ENCODE data around the gene PPP1R37. TPM values are rescaled to one million over a fixed set of nuclear protein-coding genes. Genes with fewer than 3 reads are reported as not detected.

Gene PPP1R37
- total and polyA plus RNA-seq, 4 experiments from 2014 or later = 0.31 to 26.2 (median 13.3) TPM

- H3K4me1 Mint-ChIP-seq = peaks cover 19 to 49% (median 36%) of the 10 kb centered on the region in 4 donors
- no peaks in the 10 kb centered on the region for H3K27me3 Mint-ChIP-seq
- Histone ChIP-seq H3K4me3 (ENCODE audit: low read length in 2 of 2) (peak within 1 kb of the TSS; percentile 24 to 60), H3K9me3 (ENCODE audit: control insufficient read depth in 1 of 2, low read length in 2 of 2) (no peaks in the 10 kb centered on the region), H3K27ac (ENCODE audit: low read depth, low read length) (peak within 1 kb of the TSS; percentile 56), H3K27me3 (ENCODE audit: insufficient read depth, low read length) (no peaks in the 10 kb centered on the region), H3K36me3 (ENCODE audit: insufficient read depth, low read length) (no peaks in the 10 kb centered on the region), H3K4me1 (ENCODE audit: insufficient read depth, low read length) (peaks cover 51% of the 10 kb centered on the region)
- ChIA-PET CTCF (ENCODE audit: partially characterized antibody) (interaction anchor here (1.7 kb wide), 1 partner anchor 49 kb away, joined by 5 read pairs; no protein-coding TSS in a partner anchor), POLR2A (ENCODE audit: partially characterized antibody) (interaction anchor here (0.6 to 8.4 kb wide), 3 partner anchors 15 to 102 kb away, joined by 3 to 106 read pairs (median 6); partner anchors contain the start of genes BLOC1S3, PPP1R37 and TRAPPC6A)
- H3K36me3 Mint-ChIP-seq = peaks cover 0 to 13% of the 10 kb centered on the region in 2 donors
- no peaks in the 10 kb centered on the region for H3K9me3 Mint-ChIP-seq
- H3K4me3 Mint-ChIP-seq = peak within 1 kb of the TSS; percentile 77 to 91 (median 80)
- H3K27ac Mint-ChIP-seq = peak within 1 kb of the TSS; percentile 82 to 91 (median 85)
- DNase-seq = peak; percentile 69 to 79 (median 74)
- intact Hi-C loops (cut with micrococcal nuclease) = loop anchor here (1.0 to 10.0 kb wide), 3 partner anchors 17 to 121 kb away; partner anchors contain the start of genes CLPTM1 and RELB
These were observed 16.7 kb upstream of the PPP1R37 start, which contains the start of gene ZNF296 for GRCh38 chr19:45076029-45076850. Gene ZNF296 (minus strand): TSS chr19:45076478. CDS start chr19:45076373, 105 bp downstream.

- Histone ChIP-seq H3K36me3 (ENCODE audit: insufficient read depth, low read length) (peaks cover 7% of the 10 kb centered on the region), H3K27me3 (ENCODE audit: insufficient read depth, low read length) (no peaks in the 10 kb centered on the region), H3K4me3 (ENCODE audit: low read length in 2 of 2) (peak overlapping the region in 1 of 2 donors; percentile 24), H3K27ac (ENCODE audit: low read depth, low read length) (peak overlapping the region; percentile 56), H3K4me1 (ENCODE audit: insufficient read depth, low read length) (peaks cover 51% of the 10 kb centered on the region), H3K9me3 (ENCODE audit: control insufficient read depth in 1 of 2, low read length in 2 of 2) (no peaks in the 10 kb centered on the region)
- CTCF ChIA-PET (ENCODE audit: partially characterized antibody) = interaction anchor here (1.7 kb wide), 1 partner anchor 48 kb away, joined by 5 read pairs; no protein-coding TSS in a partner anchor
- POLR2A ChIA-PET (ENCODE audit: partially characterized antibody) = interaction anchor here (0.6 to 8.4 kb wide), 4 partner anchors 15 to 101 kb away, joined by 3 to 106 read pairs (median 4); partner anchors contain the start of genes BLOC1S3, PPP1R37 and TRAPPC6A
- Mint-ChIP-seq H3K4me3 (peak overlapping the region; percentile 76 to 91 (median 78)), H3K27ac (peak overlapping the region; percentile 80 to 91 (median 83)), H3K4me1 (peaks cover 23 to 57% (median 42%) of the 10 kb centered on the region in 4 donors), H3K36me3 (peaks cover 5 to 20% of the 10 kb centered on the region in 2 donors), H3K9me3 (no peaks in the 10 kb centered on the region), H3K27me3 (no peaks in the 10 kb centered on the region)
- intact Hi-C loops (cut with micrococcal nuclease) = loop anchor here (1.0 to 10.0 kb wide), 3 partner anchors 18 to 122 kb away; partner anchors contain the start of genes CLPTM1 and RELB
- peak in 1 of 5 donors; percentile 34 for DNase-seq
These were observed 15.9 kb upstream of the PPP1R37 start for GRCh38 chr19:45076851-45077730.

- CTCF ChIA-PET (ENCODE audit: partially characterized antibody) = interaction anchor here (0.7 to 1.4 kb wide), 5 partner anchors 11 to 39 kb away, joined by 3 to 5 read pairs (median 3); partner anchors contain the start of gene PPP1R37
- H3K9me3 Mint-ChIP-seq = no peaks in the 10 kb centered on the region
- no peaks in the 10 kb centered on the region for H3K27me3 Mint-ChIP-seq
- peak in 1 of 5 donors; percentile 19 for DNase-seq
- H3K27ac ChIP-seq (ENCODE audit: low read depth, low read length) = peak overlapping the region; percentile 80
- H3K4me3 Mint-ChIP-seq = peak overlapping the region; percentile 79 to 98 (median 93)
- intact Hi-C loops (cut with micrococcal nuclease) = loop anchor here (1.0 to 10.0 kb wide), 5 partner anchors 14 to 124 kb away; partner anchors contain the start of genes BLOC1S3, CLASRP, CLPTM1 and RELB
- POLR2A ChIA-PET (ENCODE audit: partially characterized antibody) = interaction anchor here (1.0 to 8.4 kb wide), 8 partner anchors 9 to 100 kb away, joined by 3 to 106 read pairs (median 6); partner anchors contain the start of genes BLOC1S3, CLASRP, PPP1R37 and RELB
- H3K9me3 ChIP-seq (ENCODE audit: control insufficient read depth in 1 of 2, low read length in 2 of 2) = no peaks in the 10 kb centered on the region
- peaks cover 12% of the 10 kb centered on the region for H3K36me3 ChIP-seq (ENCODE audit: insufficient read depth, low read length)
- peaks cover 25 to 60% (median 44%) of the 10 kb centered on the region in 4 donors for H3K4me1 Mint-ChIP-seq
- H3K27ac Mint-ChIP-seq = peak overlapping the region; percentile 52 to 84 (median 65)
- H3K4me1 ChIP-seq (ENCODE audit: insufficient read depth, low read length) = peaks cover 51% of the 10 kb centered on the region
- no peaks in the 10 kb centered on the region for H3K27me3 ChIP-seq (ENCODE audit: insufficient read depth, low read length)
- H3K4me3 ChIP-seq (ENCODE audit: low read length in 2 of 2) = peak overlapping the region; percentile 82 to 95
- peaks cover 9 to 22% of the 10 kb centered on the region in 2 donors for H3K36me3 Mint-ChIP-seq
These were observed 14.5 kb upstream of the PPP1R37 start for GRCh38 chr19:45078390-45079062.

GRCh38 chr19:45079063-45079910, 13.7 kb upstream of the PPP1R37 start, which contains the start of gene GEMIN7:
Gene GEMIN7 (plus strand): TSS chr19:45079260. CDS start chr19:45090115, 10,855 bp downstream.
- H3K36me3 Mint-ChIP-seq = peaks cover 9 to 22% of the 10 kb centered on the region in 2 donors
- POLR2A ChIA-PET (ENCODE audit: partially characterized antibody) = interaction anchor here (1.0 to 8.4 kb wide), 7 partner anchors 8 to 99 kb away, joined by 3 to 106 read pairs (median 6); partner anchors contain the start of genes BLOC1S3, CLASRP, PPP1R37 and RELB
- peaks cover 25 to 60% (median 44%) of the 10 kb centered on the region in 4 donors for H3K4me1 Mint-ChIP-seq
- intact Hi-C loops (cut with micrococcal nuclease) = loop anchor here (1.0 to 10.0 kb wide), 5 partner anchors 13 to 124 kb away; partner anchors contain the start of genes BLOC1S3, CLASRP, CLPTM1 and RELB
- H3K4me3 Mint-ChIP-seq = peak within 1 kb of the TSS; percentile 89 to 98 (median 93)
- H3K27ac Mint-ChIP-seq = peak within 1 kb of the TSS; percentile 84 to 95 (median 88)
- Histone ChIP-seq H3K36me3 (ENCODE audit: insufficient read depth, low read length) (peaks cover 12% of the 10 kb centered on the region), H3K27me3 (ENCODE audit: insufficient read depth, low read length) (no peaks in the 10 kb centered on the region), H3K27ac (ENCODE audit: low read depth, low read length) (peak within 1 kb of the TSS; percentile 80), H3K4me1 (ENCODE audit: insufficient read depth, low read length) (peaks cover 51% of the 10 kb centered on the region), H3K9me3 (ENCODE audit: control insufficient read depth in 1 of 2, low read length in 2 of 2) (no peaks in the 10 kb centered on the region), H3K4me3 (ENCODE audit: low read length in 2 of 2) (peak within 1 kb of the TSS; percentile 82 to 95)
- H3K27me3 Mint-ChIP-seq = no peaks in the 10 kb centered on the region
- CTCF ChIA-PET (ENCODE audit: partially characterized antibody) = interaction anchor here (0.7 to 1.4 kb wide), 8 partner anchors 10 to 40 kb away, joined by 3 to 5 read pairs (median 3); partner anchors contain the start of gene PPP1R37
- no peaks in the 10 kb centered on the region for H3K9me3 Mint-ChIP-seq
- peak; percentile 66 to 77 (median 72) for DNase-seq

- Mint-ChIP-seq H3K4me1 (peaks cover 24 to 54% (median 41%) of the 10 kb centered on the region in 4 donors), H3K9me3 (no peaks in the 10 kb centered on the region), H3K27ac (peak overlapping the region; percentile 57 to 91 (median 88)), H3K27me3 (no peaks in the 10 kb centered on the region), H3K4me3 (peak overlapping the region; percentile 89 to 98 (median 93)), H3K36me3 (peaks cover 9 to 20% of the 10 kb centered on the region in 2 donors)
- ChIA-PET POLR2A (ENCODE audit: partially characterized antibody) (interaction anchor here (1.5 to 8.4 kb wide), 5 partner anchors 12 to 98 kb away, joined by 4 to 106 read pairs (median 12); partner anchors contain the start of genes BLOC1S3, CLASRP, PPP1R37 and TRAPPC6A), CTCF (ENCODE audit: partially characterized antibody) (interaction anchor here (0.7 to 1.4 kb wide), 6 partner anchors 9 to 120 kb away, joined by 3 read pairs; no protein-coding TSS in a partner anchor)
- Histone ChIP-seq H3K4me3 (ENCODE audit: low read length in 2 of 2) (peak overlapping the region; percentile 82 to 95), H3K27me3 (ENCODE audit: insufficient read depth, low read length) (no peaks in the 10 kb centered on the region), H3K27ac (ENCODE audit: low read depth, low read length) (peak overlapping the region; percentile 80), H3K4me1 (ENCODE audit: insufficient read depth, low read length) (peaks cover 47% of the 10 kb centered on the region), H3K36me3 (ENCODE audit: insufficient read depth, low read length) (peaks cover 12% of the 10 kb centered on the region), H3K9me3 (ENCODE audit: control insufficient read depth in 1 of 2, low read length in 2 of 2) (no peaks in the 10 kb centered on the region)
- intact Hi-C loops (cut with micrococcal nuclease) = loop anchor here (1.0 to 10.0 kb wide), 5 partner anchors 12 to 125 kb away; partner anchors contain the start of genes BLOC1S3, CLASRP, CLPTM1 and RELB
- no peak for DNase-seq
These were observed 13.0 kb upstream of the PPP1R37 start for GRCh38 chr19:45079911-45080370.

Measured in CD4-positive, alpha-beta memory T cell (primary cell).